Panc1 (cell line): ENCODE results near the gene MC1R. TPM values are rescaled to one million over a fixed set of nuclear protein-coding genes. Genes with fewer than 3 reads are reported as not detected.

Experiments used
- ATAC-seq: fragments of 200-7000 bp; cut with Tn5 transposase; 2 replicates; pipeline ENCODE4 v1.9.1; 2020; ENCODE audit warnings: mild to moderate bottlenecking, moderate library complexity
- BruUV-seq: library from RNA; stranded (reverse); fragments of 400-500 nt; replicated peaks from 2 replicates; lab custom pipeline; 2021; lab: Mats Ljungman, UMichigan
- CTCF ChIA-PET: fragments of 300-600 bp; sonication (Branson Sonifier 250); formaldehyde crosslinking; loops from one replicate; lab custom pipeline; 2022; ENCODE audit warnings: antibody characterized with exemption; lab: Charles Lee
- POLR2A ChIA-PET: fragments of 300-600 bp; sonication (Branson Sonifier 250); formaldehyde crosslinking; loops from one replicate; lab custom pipeline; 2022; ENCODE audit warnings: antibody characterized with exemption; lab: Charles Lee
- DNase-seq: peaks from one replicate; pipeline ENCODE4 v3.0.0-alpha.2; 2010; ENCODE audit warnings: low read depth, low spot score
- H3K27ac ChIP-seq: 2 replicates; pipeline ENCODE4 v1.5.1; 2011; ENCODE audit warnings: mild to moderate bottlenecking, low read length, inconsistent platforms
- H3K27me3 ChIP-seq: fragments of 200-500 bp; sonication (Bioruptor generic); 2 replicates; pipeline ENCODE4 v1.6.0; 2014; ENCODE audit warnings: low read length, inconsistent platforms; ENCODE audit not compliant: control insufficient read depth, insufficient read depth
- H3K36me3 ChIP-seq: fragments of 200-500 bp; sonication (Bioruptor generic); 2 replicates; pipeline ENCODE4 v1.5.1; 2014; ENCODE audit warnings: inconsistent platforms, mild to moderate bottlenecking, low read length, moderate library complexity; ENCODE audit not compliant: control insufficient read depth, insufficient read depth
- H3K4me1 ChIP-seq: 2 replicates; pipeline ENCODE4 v1.5.1; 2011; ENCODE audit warnings: inconsistent platforms, mild to moderate bottlenecking, low read length, moderate library complexity; ENCODE audit not compliant: control insufficient read depth, insufficient read depth
- H3K4me3 ChIP-seq, 2 experiments: 2 replicates each; pipeline ENCODE4 v1.5.1; 2011 to 2012; ENCODE audit warnings: low read depth in 2 of 2, low read length in 2 of 2, mild to moderate bottlenecking in 2 of 2, inconsistent platforms in 1 of 2, moderate library complexity in 1 of 2
- H3K9me3 ChIP-seq: fragments of 200-500 bp; sonication (Bioruptor generic); 2 replicates; pipeline ENCODE4 v1.5.1; 2014; ENCODE audit warnings: low read depth, mild to moderate bottlenecking, inconsistent platforms, low read length, moderate library complexity; ENCODE audit not compliant: control insufficient read depth, insufficient read depth
- POLR2AphosphoS5 ChIP-seq: IDR thresholded peaks from 2 replicates; pipeline ENCODE4 v1.6.1; 2012; ENCODE audit warnings: mild to moderate bottlenecking, low read depth, low read length, moderate library complexity
- REST ChIP-seq, 2 experiments: IDR thresholded peaks; 2 replicates each; pipeline ENCODE4 v1.6.1; 2011 to 2012; ENCODE audit warnings: low read depth in 2 of 2, control low read depth in 1 of 2, low read length in 1 of 2, mild to moderate bottlenecking in 1 of 2, moderate library complexity in 1 of 2; ENCODE audit not compliant: insufficient read depth in 1 of 2
- SIN3A ChIP-seq: IDR thresholded peaks from 2 replicates; pipeline ENCODE4 v1.6.1; 2012; ENCODE audit warnings: low read depth, mild to moderate bottlenecking, low read length, moderate library complexity, borderline replicate concordance; ENCODE audit not compliant: insufficient read depth
- TCF7L2 ChIP-seq: IDR thresholded peaks from 2 replicates; pipeline ENCODE4 v1.6.1; 2011; ENCODE audit warnings: mild to moderate bottlenecking, low read depth, low read length, inconsistent platforms
- in situ Hi-C: cut with HindIII; loops from 2 replicates; pipeline ENCODE4 v1.10.0; 2016; ENCODE audit warnings: low sequenced_read_pairs, low pct_unique_long_range_greater_than_20kb
- intact Hi-C: fragments of 100-400 bp; cut with micrococcal nuclease; formaldehyde crosslinking; loops from one replicate; pipeline ENCODE4 v1.10.0; 2022; ENCODE audit not compliant: unreplicated experiment
- total RNA-seq: library from RNA; stranded (reverse); gene quantifications from one replicate; pipeline ENCODE4 v1.2.1, GENCODE V29; 2021; ENCODE audit not compliant: unreplicated experiment

MC1R gene
- total RNA-seq, 1 experiment from 2014 or later: 8.7 TPM

- Histone ChIP-seq H3K36me3 (no peaks in the 10 kb centered on the region; the same call in 1 of the 2 replicates), H3K27ac (peak overlapping the region; percentile 91), H3K4me3 (peak overlapping the region; percentile 66 to 75), H3K27me3 (no peaks in the 10 kb centered on the region), H3K9me3 (no peaks in the 10 kb centered on the region), H3K4me1 (peaks cover 17% of the 10 kb centered on the region)
- ATAC-seq (peak; percentile 59), DNase-seq (no peak)
- intact Hi-C loops (no loop called here), in situ Hi-C loops (no loop called here)
- CTCF ChIA-PET: no interaction called here
- BruUV-seq: TSS peak; percentile 90
- TF ChIP-seq TCF7L2 (no peak), POLR2AphosphoS5 (peak; percentile 65), REST (IDR thresholded peaks at IDR 0.05; ENCODE audit: insufficient read depth in 1 of 2, low read depth in 2 of 2, low read length in 1 of 2) (no peak)
- POLR2A ChIA-PET: interaction anchor here (1.0 kb wide), 1 partner anchor 49 kb away, joined by 3 read pairs; the partner anchor contains the start of gene TCF25
Measured at GRCh38 chr16:89921702-89922476, 3.2 kb downstream of the MC1R start.

GRCh38 chr16:89922477-89922883 is 3.8 kb downstream of the MC1R start:
- Histone ChIP-seq H3K27ac (peak overlapping the region; percentile 91), H3K9me3 (no peaks in the 10 kb centered on the region), H3K4me3 (peak overlapping the region; percentile 66 to 75), H3K36me3 (no peaks in the 10 kb centered on the region; the same call in 1 of the 2 replicates), H3K27me3 (no peaks in the 10 kb centered on the region), H3K4me1 (peaks cover 14% of the 10 kb centered on the region)
- DNase-seq (no peak), ATAC-seq (peak; percentile 23)
- 0 out of 2 replicates have a peak, but pooled peaks have one; percentile 1 for TF ChIP-seq POLR2AphosphoS5
- TF ChIP-seq SIN3A: 0 out of 2 replicates have a peak, but pooled peaks have one; percentile 29
- no peak for TF ChIP-seq REST (IDR thresholded peaks at IDR 0.05; ENCODE audit: insufficient read depth in 1 of 2, low read depth in 2 of 2, low read length in 1 of 2)
- ChIA-PET POLR2A (interaction anchor here (0.6 to 1.0 kb wide), 2 partner anchors 49 to 51 kb away, joined by 3 to 4 read pairs; partner anchors contain the start of gene TCF25), CTCF (no interaction called here)
- in situ Hi-C loops (no loop called here), intact Hi-C loops (no loop called here)
- BruUV-seq: no TSS peak
